COLO668 (cell line): ENCODE measurements around the gene NFYA.

Source experiments
- DNase-seq: peaks from one replicate; lab custom pipeline; 2025; ENCODE audit not compliant: unreplicated experiment; lab: John Stamatoyannopoulos, UW

NFYA gene

GRCh38 chr6:41071923-41072835, 595 bp upstream of the NFYA start, which contains the start of gene OARD1:
TSS of gene OARD1 (minus strand) at chr6:41072356. CDS start at chr6:41071634, 722 bp downstream.
- DNase-seq = peak; percentile 99

- DNase-seq = peak; percentile 76
Observed at GRCh38 chr6:41073203-41073967, 611 bp downstream of the NFYA start.

DNA sequence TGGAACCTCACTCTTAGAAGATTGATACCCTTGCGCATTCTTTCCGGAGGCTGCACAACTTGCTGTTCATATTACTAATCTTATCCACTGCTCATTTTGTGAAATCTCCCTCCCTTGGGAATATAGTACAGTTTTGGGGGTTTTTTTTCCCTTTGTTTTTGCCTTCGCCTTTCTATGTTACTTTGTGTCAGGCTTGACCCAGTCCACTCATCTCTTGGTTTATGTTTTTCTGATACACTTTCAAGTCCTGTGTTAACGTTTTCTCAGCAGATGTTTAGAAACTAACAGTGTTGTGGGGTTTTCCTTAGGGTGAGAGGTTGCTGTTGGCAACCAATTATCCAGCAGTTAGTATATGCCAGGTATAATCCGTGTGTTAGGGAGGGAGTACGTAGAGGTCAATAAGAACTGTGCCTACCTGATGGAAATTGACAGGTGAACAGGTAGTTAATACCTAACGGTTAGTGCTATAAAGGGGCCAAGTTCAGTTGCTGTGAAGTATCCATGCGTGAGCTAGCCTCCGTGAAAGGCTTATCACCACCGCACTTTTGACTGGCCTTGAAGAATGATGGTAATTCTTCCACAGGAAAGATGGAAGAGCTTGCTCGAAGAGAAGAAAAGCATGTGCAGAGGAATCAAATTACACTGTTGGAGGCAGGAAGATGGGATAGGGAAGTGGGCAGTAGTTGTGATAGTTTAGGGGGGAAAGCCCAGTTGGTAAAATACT, 1.4 kb downstream of the NFYA start:
- no peak for DNase-seq

DNA sequence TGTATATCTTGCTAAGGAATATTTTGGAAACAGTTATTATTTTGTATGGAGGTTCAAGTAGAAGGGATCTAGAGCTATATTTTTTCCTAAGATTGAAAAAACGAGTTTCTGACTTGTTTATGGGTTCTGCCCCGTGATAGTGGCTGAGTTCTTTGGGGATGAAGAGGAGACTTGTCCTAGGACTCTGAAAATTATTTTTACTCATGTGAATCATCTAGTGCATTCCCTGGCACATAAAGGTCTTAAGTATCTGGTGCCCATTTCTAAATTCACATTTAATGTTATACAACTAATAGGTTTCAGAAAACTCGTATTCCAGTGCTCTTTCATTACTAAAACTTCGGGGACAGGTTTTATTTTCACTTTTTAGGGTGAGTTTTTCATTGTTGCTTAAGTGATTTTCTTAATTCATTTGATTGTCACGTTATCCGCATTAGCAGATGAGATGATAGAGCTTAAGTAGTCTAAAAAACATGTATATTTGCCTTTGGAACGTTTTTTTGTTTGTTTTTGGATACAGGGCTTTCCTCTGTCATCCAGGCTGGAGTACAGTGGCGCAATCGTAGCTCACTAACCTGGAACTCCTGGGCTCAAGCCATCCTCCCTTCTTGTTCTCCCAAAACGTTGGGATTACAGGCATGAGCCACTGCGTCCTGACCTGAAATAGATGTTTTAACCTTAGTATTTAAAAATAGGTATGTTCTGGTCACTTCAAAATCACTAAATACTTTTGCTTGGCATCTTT, 2.1 kb downstream of the NFYA start:
- no peak for DNase-seq

DNA sequence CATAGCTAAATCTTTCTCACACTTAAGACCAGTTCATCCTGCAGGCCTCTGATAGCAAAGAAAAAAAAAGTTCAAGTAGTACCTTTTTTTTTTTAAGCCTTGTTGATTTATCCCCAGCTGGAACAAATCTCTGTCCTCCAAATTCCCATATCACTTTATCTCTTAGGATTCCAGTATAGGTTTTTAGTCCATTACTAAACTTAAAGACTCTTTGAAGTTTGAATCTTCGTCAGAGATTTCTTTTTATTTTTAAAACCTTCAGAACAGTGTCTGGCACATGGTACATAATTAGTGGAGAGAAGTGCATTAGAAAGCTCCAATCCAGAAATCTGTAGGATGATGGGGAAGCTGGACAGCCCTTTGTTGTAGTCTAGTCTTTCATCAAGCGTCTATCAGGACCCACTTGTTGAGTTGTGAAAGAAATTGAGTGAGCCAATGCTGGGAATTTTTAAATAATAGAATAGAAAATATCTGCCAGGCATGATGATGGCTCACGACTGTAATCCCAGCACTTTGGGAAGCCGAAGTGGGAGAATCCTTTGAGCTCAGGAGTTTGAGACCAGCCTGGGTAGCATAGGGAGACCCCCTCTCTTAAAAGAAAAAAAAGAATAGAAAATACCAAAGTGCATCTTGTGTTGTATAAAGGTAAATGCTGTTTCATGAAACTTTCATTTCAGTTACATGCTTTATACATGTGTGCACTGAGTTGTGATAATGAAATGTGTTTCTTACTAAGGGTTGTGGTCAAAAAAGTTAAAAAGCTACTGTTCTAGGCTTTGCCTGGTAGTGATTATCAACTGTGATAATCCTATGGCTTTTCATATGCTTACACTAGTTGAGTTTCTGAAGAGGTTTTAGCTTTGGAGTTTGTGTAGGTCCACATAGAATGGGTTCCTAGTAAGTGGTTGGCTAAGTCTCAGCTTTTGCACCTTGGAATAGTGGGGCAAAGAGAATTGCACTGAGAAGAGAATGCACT, 3.2 kb downstream of the NFYA start:
- DNase-seq = no peak

DNA sequence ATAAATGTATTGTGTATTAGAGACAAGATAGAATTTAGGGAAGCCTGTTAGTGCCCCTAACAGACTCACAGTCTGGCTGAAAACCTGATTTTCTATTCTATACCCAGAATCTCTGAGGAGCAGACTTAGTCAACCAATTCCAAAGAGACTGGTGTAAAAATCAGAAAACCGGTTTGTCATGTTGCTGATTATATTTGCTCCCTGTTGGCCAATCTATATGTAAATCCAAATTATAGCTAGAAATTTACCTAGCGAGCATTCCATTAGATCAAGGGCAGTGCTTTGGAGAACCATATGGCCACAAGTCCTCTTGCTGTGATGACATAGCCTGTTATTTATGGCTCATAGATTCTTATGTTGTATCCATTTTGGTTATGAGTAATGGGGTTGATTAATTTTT, 4.8 kb downstream of the NFYA start:
- no peak for DNase-seq

DNA sequence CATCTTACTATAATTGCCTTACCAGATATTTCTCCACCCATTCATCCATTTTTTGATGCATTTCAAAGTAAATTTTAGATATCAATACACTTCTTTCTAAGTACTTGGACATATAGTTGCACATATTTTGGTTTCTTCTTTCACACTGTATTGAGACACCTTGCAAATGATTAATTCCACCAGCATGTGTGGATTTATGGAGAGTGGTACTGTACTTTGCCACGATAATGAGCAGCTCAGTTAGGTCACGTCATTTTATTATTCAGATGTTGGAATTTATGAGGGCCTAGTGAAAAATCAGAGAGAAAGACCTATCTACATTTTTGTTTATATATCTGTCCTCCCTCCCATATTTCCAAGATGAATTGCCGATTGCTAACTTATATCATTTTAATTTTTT, 5.3 kb downstream of the NFYA start:
- DNase-seq = no peak

GRCh38 chr6:41079080-41079479, 6.3 kb downstream of the NFYA start:
- no peak for DNase-seq

DNA sequence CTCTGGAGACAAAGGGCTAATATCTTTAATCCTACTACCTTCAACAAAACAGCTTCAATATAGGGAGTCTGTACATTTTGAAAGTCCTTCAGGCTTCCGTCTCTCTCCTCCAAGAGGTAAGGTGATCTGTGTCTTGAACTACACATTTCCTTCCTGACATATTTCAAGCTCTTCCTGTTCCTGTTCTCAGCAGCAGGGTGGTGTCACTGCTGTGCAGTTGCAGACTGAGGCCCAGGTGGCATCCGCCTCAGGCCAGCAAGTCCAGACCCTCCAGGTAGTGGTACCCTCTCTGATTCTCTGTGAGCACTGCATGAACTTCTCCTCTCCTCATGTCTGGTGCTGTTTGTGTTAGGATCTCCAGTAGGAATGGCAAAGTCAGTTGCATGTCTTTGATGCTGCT, 7.8 kb downstream of the NFYA start:
- no peak for DNase-seq

DNA sequence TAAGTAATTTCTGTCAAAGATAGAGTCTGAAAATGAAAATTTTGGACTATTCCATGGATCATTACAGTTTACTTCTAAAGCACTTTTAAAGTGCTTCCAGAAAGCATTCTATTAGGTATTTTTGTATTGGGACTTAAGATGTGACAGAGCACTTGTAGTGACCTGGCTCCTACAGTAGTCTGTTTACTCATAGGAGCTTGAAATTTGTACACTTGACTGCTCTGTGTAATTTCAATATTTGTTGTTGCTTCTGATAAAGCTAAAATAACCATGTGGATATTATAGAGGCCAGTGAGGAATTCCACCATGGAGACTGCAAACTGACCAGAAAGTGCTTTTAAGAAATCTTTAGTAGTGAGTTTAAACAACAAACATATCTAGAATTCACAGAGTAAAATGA, 10.3 kb downstream of the NFYA start:
- no peak for DNase-seq

- no peak for DNase-seq
Observed at GRCh38 chr6:41085182-41085581, 12.4 kb downstream of the NFYA start.

DNA sequence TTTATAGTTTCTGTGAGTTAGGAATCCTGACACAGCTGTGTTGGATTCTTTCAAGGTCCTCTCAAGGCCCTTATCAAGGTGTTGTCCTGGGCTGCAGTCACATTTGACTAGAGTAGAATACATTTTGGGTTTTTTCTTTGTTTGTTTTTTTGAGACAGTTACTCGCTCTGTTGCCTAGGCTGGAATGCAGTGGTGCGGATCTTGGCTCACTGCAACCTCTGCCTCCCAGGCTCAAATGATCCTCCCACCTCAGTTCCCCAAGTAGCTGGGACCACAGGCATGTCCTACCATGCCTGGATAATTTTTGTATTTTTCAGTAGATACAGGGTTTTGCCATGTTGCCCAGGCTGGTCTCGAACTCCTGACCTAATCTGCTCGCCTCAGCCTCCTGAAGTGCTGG, 15.7 kb downstream of the NFYA start:
- DNase-seq = no peak

GRCh38 chr6:41090841-41091761, 18.3 kb downstream of the NFYA start:
- no peak for DNase-seq

DNA sequence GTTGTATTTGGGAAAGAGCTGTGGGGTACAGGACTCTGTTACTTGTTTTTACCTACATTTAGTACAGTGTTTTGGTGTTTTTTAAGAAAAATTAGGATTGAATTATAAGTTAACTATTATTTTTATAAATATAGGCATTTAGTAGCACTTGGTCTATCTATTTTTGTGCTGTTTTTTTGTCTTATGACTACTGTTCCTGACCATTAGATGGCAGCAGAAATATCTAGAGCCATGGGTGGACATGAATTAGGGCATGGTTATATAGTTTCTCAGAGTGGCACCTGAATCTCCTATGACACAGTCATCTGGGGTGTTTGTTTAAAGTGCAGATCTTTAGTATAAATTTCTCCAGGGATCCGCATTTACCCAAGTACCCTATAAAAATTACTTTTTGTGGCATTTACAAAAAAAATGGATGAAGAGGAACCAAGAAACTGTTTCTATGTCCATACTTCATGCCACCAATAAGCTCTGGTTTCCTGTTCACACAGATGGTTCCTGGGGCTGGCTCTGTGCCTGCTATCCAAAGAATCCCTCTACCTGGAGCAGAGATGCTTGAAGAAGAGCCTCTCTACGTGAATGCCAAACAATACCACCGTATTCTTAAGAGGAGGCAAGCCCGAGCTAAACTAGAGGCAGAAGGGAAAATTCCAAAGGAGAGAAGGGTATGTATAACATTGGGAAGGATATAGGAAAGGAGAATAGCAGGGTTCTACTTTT, 19.8 kb downstream of the NFYA start:
- DNase-seq = no peak

GRCh38 chr6:41093729-41094128, 21.0 kb downstream of the NFYA start:
- DNase-seq = no peak

DNA sequence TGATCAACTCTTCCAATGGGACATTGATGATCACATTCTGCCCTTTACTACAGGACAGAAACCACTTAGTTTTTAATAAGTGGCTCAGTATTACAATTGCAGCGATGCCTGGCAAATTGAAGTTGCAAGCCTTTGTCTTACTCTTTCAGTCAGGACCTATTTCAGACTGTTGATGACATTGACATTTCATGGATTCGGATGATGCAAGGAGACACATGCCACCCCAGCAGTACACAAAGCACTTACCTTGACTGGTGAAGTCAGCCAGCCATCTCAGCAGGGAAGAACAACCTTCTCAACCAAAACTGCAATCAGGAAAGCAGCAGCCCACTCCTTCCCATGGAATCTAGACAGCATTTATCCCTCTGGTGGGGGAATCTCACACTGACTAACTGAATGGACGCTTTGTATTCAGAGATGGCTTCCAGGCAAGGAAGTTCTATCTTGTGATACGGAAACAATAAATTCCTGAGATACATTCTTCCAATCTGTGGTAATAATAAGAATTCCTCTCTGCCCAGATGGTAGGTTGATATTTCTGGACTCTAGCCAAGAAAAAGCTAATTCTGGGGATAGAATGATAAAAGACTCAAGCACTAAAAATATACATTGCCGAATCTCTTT, 24.8 kb downstream of the NFYA start:
- no peak for DNase-seq

DNA sequence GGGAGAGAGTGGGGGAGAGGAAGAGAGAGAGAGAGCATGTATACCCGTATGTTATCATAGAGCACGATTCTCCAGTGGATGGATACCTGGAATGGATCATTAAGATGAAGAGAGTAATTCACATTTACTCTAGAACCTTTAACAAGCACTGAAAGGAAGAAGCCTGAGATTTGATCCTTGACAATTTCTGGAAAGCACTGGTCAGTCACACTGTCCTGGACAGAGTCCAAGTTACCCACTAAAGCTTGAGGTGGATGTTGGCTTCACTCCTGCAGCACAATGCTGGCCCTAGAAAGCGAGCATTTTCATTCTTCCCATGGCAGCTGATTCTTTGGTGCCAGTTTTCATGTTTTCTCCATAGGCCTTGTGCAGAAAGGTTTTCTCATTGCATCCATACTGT, 25.6 kb downstream of the NFYA start:
- DNase-seq = no peak
